C4-2B (cell line): ENCODE data around the gene ANXA1.

Experiments
- H3K27ac ChIP-seq: fragments of 450-650 bp; 2 replicates; pipeline ENCODE4 v1.5.1; 2017
- CTCF ChIP-seq: fragments of 450-650 bp; conservative IDR thresholded peaks from 2 replicates; pipeline ENCODE4 v1.5.1; 2017; ENCODE audit warnings: mild to moderate bottlenecking
- ZFX ChIP-seq: fragments of 450-650 bp; IDR thresholded peaks from 2 replicates; pipeline ENCODE4 v1.6.1; 2017

ANXA1 gene

GRCh38 chr9:73216100-73216499, 64.4 kb downstream of the ANXA1 start:
- no peak overlapping the region for H3K27ac ChIP-seq
- TF ChIP-seq ZFX = no peak
- no peak for TF ChIP-seq CTCF
